HepG2 (cell line): Measurements from ENCODE around the gene MBD3L2. TPM values are rescaled to one million over a fixed set of nuclear protein-coding genes. Genes with fewer than 3 reads are reported as not detected.

Experiments used
- AGO2 ChIP-seq: fragments of 200-400 bp; formaldehyde crosslinking; optimal IDR thresholded peaks from 2 replicates; pipeline ENCODE3; 2017; ENCODE audit warnings: mild to moderate bottlenecking, low read depth, low read length, moderate library complexity
- BCL6 ChIP-seq: IDR thresholded peaks from 2 replicates; pipeline ENCODE4 v1.6.1; 2016; ENCODE audit warnings: missing genetic modification reagents, missing compliant biosample characterization
- GATAD2A ChIP-seq: IDR thresholded peaks from 2 replicates; pipeline ENCODE4 v1.6.1; 2016
- RXRB ChIP-seq: IDR thresholded peaks from 2 replicates; pipeline ENCODE4 v1.6.1; 2016; ENCODE audit warnings: borderline replicate concordance, missing genetic modification reagents, missing compliant biosample characterization
- STAG1 ChIP-seq: sonication (generic); formaldehyde crosslinking; IDR thresholded peaks from 2 replicates; pipeline ENCODE4 v1.4.0; 2020; ENCODE audit warnings: missing genetic modification reagents
- TRIM24 ChIP-seq: sonication (generic); formaldehyde crosslinking; IDR thresholded peaks from 2 replicates; pipeline ENCODE4 v1.8.0; 2022; ENCODE audit warnings: mild to moderate bottlenecking, missing genetic modification reagents
- ZFP91 ChIP-seq: sonication (generic); formaldehyde crosslinking; IDR thresholded peaks from 2 replicates; pipeline ENCODE4 v1.9.0; 2022; ENCODE audit warnings: missing genetic modification reagents, mild to moderate bottlenecking, borderline replicate concordance
- ZKSCAN1 ChIP-seq: fragments of 150-350 bp; IDR thresholded peaks from 2 replicates; pipeline ENCODE4 v1.6.1; 2014; ENCODE audit warnings: low read length
- ZNF20 ChIP-seq: sonication (generic); formaldehyde crosslinking; IDR thresholded peaks from 2 replicates; pipeline ENCODE4 v1.4.0; 2020; ENCODE audit warnings: mild to moderate bottlenecking, moderate library complexity, missing genetic modification reagents
- ZNF296 ChIP-seq: sonication (generic); formaldehyde crosslinking; conservative IDR thresholded peaks from 2 replicates; pipeline ENCODE4 v1.5.0; 2020; ENCODE audit warnings: mild to moderate bottlenecking, missing genetic modification reagents
- polyA plus RNA-seq, 8 experiments: library from polyadenylated mRNA; depleted of rRNA in 3 of 8; stranded (reverse) in 7 of 8; unstranded in 1 of 8; fragments of >200 nt; fragmentation: Illumina TruSeq in 4 of 8; extraction: Trizol in 4 of 8; gene quantifications; 2 replicates each; pipeline versions ENCODE4 v1.2.1 to v1.2.3, GENCODE V29; 2011 to 2016; ENCODE audit warnings: low read depth in 4 of 8, missing spikeins in 1 of 8, mixed read lengths in 1 of 8; ENCODE audit not compliant: insufficient read depth in 1 of 8
- total RNA-seq, 5 experiments: library from RNA; depleted of rRNA; stranded (reverse); fragments of >200 nt; fragmentation: Illumina TruSeq; extraction: Trizol; gene quantifications; 2 replicates each; pipeline ENCODE4 v1.2.3, GENCODE V29; 2016; ENCODE audit warnings: low read depth in 1 of 5
- TF ChIP-seq, protein P1 (sequence below): sonication (generic); formaldehyde crosslinking; IDR thresholded peaks from 2 replicates; pipeline ENCODE4 v1.4.0; 2020; ENCODE audit warnings: mild to moderate bottlenecking, missing genetic modification reagents
- TF ChIP-seq, protein P2 (sequence below): sonication (generic); formaldehyde crosslinking; IDR thresholded peaks from 2 replicates; pipeline ENCODE4 v1.5.0; 2020; ENCODE audit warnings: missing genetic modification reagents, mild to moderate bottlenecking, borderline replicate concordance
- TF ChIP-seq, protein P3 (sequence below): sonication (generic); formaldehyde crosslinking; IDR thresholded peaks from 2 replicates; pipeline ENCODE4 v1.9.0; 2021; ENCODE audit warnings: mild to moderate bottlenecking, missing genetic modification reagents

The MBD3L2 gene
- total and polyA plus RNA-seq, 2 of the 13 experiments (the other 11 are each of a cell fraction or from before 2014, with no cell fraction given): not detected

- TF ChIP-seq, protein P1, sequence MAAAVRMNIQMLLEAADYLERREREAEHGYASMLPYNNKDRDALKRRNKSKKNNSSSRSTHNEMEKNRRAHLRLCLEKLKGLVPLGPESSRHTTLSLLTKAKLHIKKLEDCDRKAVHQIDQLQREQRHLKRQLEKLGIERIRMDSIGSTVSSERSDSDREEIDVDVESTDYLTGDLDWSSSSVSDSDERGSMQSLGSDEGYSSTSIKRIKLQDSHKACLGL (CRISPR knock-in tag): peak; percentile 73
- peak; percentile 49; the same call in 1 of the 2 replicates for TF ChIP-seq ZNF20 (CRISPR knock-in tag)
- TF ChIP-seq AGO2: peak; percentile 66
- TF ChIP-seq ZNF296 (CRISPR knock-in tag): no peak
- no peak for TF ChIP-seq TRIM24 (CRISPR knock-in tag)
- TF ChIP-seq ZKSCAN1: no peak
- TF ChIP-seq ZFP91: peak; percentile 81; the same call in 1 of the 2 replicates
- TF ChIP-seq, protein P2, sequence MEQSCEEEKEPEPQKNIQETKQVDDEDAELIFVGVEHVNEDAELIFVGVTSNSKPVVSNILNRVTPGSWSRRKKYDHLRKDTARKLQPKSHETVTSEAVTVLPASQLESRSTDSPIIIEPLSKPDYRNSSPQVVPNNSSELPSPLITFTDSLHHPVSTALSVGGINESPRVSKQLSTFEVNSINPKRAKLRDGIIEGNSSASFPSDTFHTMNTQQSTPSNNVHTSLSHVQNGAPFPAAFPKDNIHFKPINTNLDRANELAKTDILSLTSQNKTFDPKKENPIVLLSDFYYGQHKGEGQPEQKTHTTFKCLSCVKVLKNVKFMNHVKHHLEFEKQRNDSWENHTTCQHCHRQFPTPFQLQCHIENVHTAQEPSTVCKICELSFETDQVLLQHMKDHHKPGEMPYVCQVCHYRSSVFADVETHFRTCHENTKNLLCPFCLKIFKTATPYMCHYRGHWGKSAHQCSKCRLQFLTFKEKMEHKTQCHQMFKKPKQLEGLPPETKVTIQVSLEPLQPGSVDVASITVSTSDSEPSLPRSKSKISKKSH (CRISPR knock-in tag): peak; percentile 16; the same call in 1 of the 2 replicates
- TF ChIP-seq BCL6 (CRISPR knock-in tag): peak; percentile 22; the same call in 1 of the 2 replicates
- TF ChIP-seq STAG1: no peak
- 0 out of 2 replicates have a peak, but pooled peaks have one; percentile 7 for TF ChIP-seq RXRB
- no peak for TF ChIP-seq GATAD2A
- TF ChIP-seq, protein P3, sequence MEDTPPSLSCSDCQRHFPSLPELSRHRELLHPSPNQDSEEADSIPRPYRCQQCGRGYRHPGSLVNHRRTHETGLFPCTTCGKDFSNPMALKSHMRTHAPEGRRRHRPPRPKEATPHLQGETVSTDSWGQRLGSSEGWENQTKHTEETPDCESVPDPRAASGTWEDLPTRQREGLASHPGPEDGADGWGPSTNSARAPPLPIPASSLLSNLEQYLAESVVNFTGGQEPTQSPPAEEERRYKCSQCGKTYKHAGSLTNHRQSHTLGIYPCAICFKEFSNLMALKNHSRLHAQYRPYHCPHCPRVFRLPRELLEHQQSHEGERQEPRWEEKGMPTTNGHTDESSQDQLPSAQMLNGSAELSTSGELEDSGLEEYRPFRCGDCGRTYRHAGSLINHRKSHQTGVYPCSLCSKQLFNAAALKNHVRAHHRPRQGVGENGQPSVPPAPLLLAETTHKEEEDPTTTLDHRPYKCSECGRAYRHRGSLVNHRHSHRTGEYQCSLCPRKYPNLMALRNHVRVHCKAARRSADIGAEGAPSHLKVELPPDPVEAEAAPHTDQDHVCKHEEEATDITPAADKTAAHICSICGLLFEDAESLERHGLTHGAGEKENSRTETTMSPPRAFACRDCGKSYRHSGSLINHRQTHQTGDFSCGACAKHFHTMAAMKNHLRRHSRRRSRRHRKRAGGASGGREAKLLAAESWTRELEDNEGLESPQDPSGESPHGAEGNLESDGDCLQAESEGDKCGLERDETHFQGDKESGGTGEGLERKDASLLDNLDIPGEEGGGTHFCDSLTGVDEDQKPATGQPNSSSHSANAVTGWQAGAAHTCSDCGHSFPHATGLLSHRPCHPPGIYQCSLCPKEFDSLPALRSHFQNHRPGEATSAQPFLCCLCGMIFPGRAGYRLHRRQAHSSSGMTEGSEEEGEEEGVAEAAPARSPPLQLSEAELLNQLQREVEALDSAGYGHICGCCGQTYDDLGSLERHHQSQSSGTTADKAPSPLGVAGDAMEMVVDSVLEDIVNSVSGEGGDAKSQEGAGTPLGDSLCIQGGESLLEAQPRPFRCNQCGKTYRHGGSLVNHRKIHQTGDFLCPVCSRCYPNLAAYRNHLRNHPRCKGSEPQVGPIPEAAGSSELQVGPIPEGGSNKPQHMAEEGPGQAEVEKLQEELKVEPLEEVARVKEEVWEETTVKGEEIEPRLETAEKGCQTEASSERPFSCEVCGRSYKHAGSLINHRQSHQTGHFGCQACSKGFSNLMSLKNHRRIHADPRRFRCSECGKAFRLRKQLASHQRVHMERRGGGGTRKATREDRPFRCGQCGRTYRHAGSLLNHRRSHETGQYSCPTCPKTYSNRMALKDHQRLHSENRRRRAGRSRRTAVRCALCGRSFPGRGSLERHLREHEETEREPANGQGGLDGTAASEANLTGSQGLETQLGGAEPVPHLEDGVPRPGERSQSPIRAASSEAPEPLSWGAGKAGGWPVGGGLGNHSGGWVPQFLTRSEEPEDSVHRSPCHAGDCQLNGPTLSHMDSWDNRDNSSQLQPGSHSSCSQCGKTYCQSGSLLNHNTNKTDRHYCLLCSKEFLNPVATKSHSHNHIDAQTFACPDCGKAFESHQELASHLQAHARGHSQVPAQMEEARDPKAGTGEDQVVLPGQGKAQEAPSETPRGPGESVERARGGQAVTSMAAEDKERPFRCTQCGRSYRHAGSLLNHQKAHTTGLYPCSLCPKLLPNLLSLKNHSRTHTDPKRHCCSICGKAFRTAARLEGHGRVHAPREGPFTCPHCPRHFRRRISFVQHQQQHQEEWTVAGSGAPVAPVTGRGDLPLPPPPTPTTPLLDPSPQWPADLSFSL (CRISPR knock-in tag): no peak
These were observed 20.2 kb downstream of the MBD3L2 start, which contains the start of gene ZNF557 (continued) for GRCh38 chr19:7069042-7069903.
